Right forelimb (tissue), 1 donor: ENCODE data around the gene PGLYRP1.
A peak's percentile ranks its signal among the peaks of the same experiment; 100 is the strongest.

ENCODE experiments used
- DNase-seq: peaks from one replicate; pipeline ENCODE4 v3.0.0-alpha.2; 2018

The PGLYRP1 gene

GRCh38 chr19:45999653-46000121 is 23.2 kb downstream of the PGLYRP1 start:
- DNase-seq, result no peak

DNA sequence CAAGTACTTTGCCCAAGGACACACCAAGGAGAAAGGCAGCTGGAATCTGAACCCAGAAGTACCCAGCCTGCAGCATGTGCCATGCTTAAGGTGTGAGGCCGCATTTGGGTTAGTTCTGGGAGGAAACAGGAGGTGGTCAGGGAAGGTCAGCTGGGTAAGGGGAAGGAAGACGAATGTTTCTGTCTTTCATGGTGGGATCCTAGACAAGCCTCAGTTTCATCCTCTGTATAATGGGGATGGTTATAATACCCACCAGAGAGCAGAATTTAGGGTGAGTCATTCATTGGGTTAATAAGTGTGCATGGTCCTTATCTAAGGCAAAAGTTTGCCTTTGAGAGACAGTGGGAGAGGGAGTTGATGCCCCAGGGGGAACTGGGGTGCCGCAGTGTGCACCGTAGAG is 24.0 kb downstream of the PGLYRP1 start:
- DNase-seq, result no peak

GRCh38 chr19:45996933-45997332 is 25.9 kb downstream of the PGLYRP1 start:
- DNase-seq, result no peak

DNA sequence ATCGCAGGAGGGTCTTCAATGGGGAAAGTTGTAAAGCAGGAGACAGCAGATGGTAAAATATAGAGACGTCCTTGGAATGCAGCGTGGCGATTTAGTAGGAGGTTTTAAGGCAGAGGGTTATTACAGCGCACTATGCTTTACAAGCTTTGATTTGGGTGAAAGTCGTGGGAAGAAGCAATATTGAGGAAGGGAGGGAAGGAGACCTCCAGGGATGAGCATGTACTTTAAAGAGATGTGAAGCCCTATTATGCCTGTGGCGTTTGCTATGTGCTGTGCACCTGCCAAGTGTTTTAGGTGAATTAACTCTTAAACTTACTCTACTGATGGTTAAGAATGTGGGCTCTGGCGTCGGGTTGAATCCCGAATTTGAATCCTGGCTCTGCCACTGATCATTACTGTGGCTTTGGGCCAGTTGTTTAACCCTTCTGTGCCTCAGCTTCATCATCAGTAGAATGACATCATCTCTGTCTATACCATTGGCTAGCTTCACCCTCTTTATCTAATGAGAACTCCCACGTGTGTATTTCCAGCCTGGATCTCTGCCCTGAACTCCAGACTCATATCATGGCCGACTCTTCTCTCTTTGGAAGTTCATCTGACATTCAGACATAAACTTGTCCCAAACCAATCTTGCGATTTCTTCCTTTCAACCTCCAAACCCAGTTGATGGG is 27.0 kb downstream of the PGLYRP1 start:
- DNase-seq, result no peak

DNA sequence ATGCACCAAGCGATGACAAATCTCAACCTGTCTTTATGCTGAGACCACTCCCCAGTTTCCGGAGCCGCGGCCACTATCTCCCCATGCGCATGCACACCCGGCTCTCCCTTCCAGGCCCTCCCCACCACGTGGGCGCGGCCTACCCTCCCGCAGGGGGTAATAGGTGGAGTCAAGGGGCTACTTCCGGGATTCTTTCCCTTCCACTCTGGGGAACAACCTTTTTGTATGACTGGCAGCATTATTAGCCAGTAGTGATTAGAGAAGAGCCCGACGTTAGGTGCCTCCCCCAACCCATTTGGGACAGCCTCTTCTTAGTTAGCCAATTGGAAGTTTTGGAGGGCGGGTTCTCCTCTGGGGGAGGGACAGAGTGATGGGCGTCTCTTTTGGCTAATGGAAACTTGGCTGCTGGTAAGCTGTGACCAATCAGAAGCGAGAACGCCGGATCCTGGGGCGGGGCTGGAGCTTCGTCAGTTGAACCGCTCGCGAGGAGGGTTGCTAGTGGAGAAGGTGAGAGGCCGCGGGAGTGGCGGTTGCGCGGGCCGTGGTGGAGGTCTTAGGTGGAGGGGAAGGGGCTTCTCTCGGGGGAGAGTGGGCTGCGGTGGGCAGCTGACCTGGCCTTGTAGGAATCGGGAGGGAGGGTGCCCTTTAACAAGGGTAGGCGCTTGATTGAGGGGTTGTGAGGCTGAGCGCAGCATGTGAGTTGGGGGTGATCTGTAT is 27.7 kb downstream of the PGLYRP1 start, which contains the start of gene CCDC61:
Gene CCDC61 (plus strand): TSS at position 470 of the 717 bp plus-strand sequence. CDS start 7,552 bp downstream, outside the sequence.
- peak; percentile 98 for DNase-seq

DNA sequence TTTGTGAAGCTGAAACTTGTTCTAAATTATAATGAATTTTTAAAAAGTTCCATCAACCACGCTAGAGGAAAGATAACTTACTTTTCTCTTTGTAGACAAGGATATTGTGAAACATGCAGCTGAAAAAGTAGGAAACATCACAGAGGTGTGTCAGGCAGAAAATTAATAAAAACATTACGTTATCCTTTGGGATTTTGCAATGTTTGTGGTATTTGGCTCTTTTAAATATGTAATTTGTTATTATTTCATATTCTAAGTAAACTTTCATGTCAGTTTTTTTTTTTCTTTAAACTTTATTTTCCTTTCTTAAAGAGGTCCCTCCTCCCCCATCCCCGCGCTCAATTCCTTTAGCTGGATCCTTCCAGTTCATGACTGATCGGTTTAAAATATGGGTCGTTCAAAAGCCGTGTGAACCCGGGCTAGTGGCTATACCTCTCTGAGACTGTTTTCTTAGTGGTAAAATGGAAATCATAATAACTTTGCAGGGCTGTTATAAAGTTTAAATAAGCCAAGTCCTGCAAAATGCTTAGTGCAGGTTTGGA is 28.3 kb downstream of the PGLYRP1 start:
- no peak for DNase-seq

DNA sequence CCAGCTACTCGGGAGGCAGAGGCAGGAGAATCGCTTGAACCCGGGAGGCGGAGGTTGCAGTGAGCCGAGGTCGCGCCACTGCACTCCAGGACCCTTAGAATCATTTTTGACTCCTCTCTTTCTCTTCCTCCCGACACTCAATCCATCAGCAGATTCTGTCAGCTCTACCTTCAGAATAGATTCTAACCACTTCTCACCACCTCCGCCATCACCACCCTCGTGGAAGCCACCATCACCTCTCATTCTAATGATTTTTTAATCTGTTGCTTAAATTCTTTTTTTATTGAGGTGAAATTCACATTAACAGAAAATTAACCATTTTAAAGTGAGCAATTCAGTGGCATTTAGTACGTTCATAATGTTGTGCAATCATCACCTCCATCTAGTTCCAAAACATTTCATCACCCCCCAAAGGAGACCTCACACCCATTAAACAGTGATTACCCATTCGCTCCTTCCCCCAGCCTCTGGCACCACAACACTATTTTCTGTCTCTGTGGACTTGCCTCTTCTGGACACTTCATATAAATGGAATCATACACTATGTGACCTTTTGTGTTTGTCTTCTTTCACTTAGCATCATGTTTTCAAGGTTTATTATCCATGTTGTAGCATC is 32.6 kb downstream of the PGLYRP1 start:
- DNase-seq, result no peak

GRCh38 chr19:45985321-45985720 is 37.5 kb downstream of the PGLYRP1 start:
- no peak for DNase-seq

GRCh38 chr19:45981350-45981749 is 41.5 kb downstream of the PGLYRP1 start:
- DNase-seq, result no peak

DNA sequence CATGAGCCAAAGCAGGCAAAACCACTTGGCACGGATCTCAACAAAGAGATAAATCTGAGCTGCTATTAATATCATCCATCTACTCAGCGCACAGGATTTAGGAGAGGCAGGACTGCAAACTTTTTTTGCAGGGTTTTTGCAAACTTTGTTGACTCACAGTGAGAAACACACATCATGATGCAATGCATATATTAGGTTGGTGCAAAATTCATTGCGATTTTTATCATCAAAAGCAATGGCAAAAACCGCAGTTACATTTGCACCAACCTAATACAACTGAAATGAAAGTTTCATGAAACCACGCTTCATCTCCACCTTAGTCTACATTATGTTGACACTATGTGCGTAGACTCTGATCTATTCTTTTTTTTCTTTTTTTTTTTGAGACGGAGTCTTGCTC is 44.7 kb downstream of the PGLYRP1 start:
- DNase-seq, result no peak

DNA sequence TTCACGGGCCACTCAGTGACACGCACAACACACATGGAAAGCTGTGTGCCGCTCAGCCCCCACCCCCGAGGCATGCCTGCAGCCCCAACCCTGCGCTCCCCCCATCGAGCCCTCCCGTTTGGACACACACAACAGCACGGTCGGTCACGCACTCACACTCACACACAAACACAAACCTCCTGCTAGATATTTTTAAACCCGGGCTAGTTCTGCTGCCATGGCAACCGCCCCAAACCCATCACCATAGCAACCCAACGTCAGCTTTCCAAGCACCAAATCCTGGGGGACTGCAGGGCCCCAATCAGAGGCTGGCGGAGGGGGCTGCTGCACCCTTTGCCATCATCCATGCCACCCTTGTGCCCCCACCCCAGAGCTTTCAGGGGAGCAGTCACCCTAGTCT is 46.7 kb downstream of the PGLYRP1 start:
- no peak for DNase-seq

DNA sequence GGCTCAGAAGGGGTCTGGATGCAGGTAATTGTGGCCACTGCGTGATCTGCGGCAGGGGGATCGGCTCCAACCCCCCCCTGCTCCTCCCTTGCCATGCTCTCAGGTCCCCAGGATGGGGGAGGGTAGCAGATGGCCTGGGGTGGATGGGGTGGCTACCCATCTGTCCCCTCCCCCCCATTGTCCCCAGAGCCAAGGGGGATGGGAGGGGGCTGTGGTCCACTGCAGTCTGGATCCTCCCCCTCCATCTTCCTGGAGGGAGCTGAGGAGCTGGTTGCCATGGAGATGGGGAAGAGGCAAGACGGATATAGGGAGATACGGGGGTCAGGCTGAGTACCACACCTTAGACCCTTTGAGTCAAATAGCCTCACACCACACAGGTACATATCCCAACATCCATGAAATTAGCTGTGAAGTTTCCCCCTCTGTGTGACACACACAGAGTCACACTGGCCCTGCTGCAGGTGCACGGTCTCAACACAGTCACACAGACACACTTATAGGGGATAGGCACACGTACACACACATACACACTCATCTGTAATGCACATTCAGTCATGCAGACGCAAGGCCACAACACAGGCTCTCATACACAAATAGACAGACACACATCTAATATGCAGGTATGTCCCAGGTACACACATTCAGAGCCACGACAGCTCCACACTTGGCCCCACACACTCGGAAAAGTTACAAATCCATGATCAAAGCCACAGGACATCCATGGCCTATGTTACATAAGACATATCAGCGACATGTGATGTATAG is 47.4 kb downstream of the PGLYRP1 start:
- DNase-seq, result no peak

DNA sequence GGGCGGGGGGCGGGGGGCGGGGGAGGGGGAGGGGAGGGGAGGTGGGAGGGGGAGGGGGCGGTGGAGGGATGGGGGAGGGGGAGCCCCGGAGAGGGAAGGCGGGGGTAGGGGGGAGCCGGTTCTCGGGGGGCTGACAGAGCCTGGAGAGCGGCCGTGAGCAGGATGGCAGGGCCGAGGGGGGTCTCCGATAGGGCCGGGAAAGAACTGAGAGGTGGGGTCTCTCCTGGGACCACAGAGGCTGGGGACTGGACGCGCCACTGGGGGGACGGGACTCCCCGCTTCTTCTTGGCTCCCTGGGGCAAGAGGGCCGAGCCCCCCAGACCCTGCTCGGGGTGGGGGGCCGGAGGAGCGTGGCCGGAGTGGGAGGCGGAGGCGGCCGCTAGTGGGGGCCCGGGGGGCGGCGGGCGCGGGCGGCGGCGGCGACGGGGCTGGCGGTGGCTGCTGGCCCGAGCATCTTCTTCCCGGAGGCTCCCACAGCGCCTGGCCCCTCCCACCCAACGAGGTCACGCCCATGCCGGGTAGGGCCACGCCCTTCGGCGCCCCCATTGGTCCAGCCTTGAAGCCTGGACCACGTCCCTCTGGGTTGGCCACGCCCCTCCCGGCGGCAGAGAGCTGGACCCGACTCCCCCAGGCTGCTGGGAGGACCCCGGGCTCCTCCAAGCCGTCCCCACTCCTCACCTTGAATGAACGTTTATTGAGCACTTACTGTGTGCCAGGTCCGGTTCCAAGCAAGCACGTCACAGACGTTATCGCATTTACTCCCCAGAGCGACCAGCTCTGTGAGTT is 49.1 kb downstream of the PGLYRP1 start, which contains the start of gene NOVA2:
Gene NOVA2 (minus strand): TSS at position 313 of the 786 bp plus-strand sequence. CDS start 514 bp downstream, outside the sequence.
- peak; percentile 67 for DNase-seq

DNA sequence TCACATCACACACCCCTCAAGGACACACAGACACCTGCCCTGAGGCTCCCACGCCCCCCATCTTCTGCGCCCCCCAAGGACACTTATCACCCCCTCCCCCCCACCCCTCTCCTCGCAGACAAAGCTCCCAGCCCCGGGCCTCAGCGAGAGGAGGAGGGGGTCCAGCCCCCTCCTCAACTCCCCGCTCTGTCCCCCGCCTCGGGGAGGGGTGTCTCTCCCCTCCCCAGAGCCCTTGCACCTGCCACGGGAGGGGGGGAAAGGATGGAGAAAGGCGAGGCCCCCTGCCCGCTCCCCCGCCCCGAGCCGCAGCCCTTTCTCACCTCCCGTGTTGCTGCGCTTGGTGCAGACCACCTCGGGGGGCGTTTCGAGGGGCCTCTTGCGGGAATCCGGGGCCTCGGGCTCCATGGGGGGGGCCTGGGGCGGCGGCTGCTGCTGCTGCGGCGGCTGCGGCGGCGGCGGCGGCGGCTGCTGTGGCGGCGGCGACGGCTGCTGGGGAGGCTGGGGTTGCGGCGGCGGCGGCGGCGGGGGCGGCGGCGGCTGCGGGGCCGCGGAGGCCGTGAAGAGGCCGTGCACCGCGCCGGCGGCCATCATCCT is 49.8 kb downstream of the PGLYRP1 start:
- DNase-seq, result no peak

- no peak for DNase-seq
Measured at GRCh38 chr19:45972081-45972946, 50.5 kb downstream of the PGLYRP1 start.

DNA sequence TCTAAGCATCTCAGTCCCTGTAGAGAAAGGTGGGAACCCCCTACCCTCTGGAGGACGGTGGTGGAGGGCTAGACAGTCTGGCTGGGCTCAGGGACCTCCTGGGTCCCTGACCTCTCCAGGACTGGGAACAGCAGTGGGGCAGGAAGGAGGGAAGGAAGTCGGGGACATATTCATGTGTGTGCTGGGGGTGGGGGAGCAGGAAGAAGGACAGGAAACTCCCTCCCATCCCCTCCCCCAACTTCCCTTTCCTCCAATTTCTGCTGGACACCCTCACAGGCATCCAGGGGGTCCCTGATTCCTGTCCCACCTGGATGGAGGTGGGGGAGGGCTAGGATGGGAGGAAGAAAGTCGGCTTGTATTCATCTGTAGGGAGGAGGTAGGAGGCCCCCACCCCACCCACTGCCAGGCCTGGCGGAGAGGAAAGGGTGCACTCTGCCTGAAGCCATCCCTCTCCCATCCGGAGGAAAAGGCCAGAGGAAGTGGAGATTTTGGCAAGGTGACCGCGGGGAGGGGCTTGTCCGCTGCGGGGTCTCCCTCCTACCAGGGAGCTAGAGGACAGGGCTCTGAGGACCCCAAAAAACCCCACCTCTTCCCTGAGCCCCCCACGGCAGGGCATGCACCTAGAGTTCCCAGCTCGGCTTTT is 51.5 kb downstream of the PGLYRP1 start:
- no peak for DNase-seq

DNA sequence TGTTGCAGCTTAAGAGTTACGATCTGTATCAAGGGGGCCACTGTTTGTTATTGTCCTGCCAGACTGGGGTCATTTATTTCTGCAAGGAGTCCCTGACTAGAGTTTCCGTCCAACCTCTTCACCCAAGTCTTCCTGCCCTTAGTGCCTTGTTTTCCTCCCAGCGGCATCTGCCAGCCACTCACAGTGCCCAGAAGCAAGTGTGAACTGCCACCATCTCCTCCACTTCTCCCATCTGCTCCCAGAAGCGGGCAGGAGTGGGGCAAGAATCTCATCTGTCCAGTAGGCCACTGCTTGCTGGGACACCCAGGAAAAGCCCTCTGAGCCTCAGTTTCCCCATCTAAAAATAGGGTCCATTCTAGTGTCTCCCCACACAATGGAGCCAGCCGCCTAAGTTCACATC is 53.2 kb downstream of the PGLYRP1 start:
- DNase-seq, result no peak
